ENCODE measurements around the gene ARHGAP24. TPM values are rescaled to one million over a fixed set of nuclear protein-coding genes. Genes with fewer than 3 reads are reported as not detected.
"Not testable (repeated sequence)": the region's sequence is repeated elsewhere in the genome, so short reads cannot be mapped to it uniquely, and the experiment has no call there.

Gene ARHGAP24
- total RNA-seq, 2 donors from 2014 or later, result 34.0 to 42.0 TPM

DNA sequence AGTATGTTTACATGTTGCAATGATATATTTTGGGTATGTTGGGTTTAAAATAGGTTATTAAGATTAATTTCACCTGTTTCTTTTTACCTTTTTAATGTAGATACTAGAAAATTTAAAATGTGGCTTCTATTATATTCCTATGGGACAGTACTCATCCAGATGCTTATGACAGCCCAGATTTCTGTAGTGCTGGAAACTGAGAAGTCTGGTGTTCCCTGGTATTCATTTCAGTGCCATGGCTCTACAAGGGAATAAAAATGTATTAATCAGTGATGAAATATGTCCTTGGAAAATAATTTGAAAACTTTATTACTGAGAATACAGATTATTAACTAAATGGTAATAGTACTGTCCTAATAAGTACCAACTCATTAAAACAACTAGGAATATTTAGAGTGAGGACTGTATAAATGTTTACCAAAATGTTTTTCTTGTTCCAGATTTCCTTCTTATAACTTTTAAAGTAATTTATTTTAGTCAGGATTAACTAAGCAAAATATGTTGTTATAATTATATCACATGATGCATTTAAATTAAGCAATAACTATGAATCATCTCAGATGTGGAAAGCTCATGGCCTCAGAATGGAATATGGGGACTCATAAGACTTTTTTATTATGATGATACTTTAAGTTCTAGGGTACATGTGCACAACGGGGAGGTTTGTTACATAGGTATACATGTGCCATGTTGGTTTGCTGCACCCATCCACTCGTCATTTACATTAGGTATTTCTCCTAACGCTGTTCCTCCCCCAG lies 25.3 kb downstream of the ARHGAP24 start:
- H3K9me3 ChIP-seq, result no peaks in the 10 kb centered on the region
- TF ChIP-seq, protein P1, sequence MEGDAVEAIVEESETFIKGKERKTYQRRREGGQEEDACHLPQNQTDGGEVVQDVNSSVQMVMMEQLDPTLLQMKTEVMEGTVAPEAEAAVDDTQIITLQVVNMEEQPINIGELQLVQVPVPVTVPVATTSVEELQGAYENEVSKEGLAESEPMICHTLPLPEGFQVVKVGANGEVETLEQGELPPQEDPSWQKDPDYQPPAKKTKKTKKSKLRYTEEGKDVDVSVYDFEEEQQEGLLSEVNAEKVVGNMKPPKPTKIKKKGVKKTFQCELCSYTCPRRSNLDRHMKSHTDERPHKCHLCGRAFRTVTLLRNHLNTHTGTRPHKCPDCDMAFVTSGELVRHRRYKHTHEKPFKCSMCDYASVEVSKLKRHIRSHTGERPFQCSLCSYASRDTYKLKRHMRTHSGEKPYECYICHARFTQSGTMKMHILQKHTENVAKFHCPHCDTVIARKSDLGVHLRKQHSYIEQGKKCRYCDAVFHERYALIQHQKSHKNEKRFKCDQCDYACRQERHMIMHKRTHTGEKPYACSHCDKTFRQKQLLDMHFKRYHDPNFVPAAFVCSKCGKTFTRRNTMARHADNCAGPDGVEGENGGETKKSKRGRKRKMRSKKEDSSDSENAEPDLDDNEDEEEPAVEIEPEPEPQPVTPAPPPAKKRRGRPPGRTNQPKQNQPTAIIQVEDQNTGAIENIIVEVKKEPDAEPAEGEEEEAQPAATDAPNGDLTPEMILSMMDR (IDR thresholded peaks at IDR 0.05), result no peak
- H3K4me1 ChIP-seq, result peaks cover 0 to 33% of the 10 kb centered on the region in 2 donors
- no peaks in the 10 kb centered on the region for H3K27me3 ChIP-seq
- H3K36me3 ChIP-seq, result no peaks in the 10 kb centered on the region
- DNase-seq (ENCODE audit: low spot score), result no peak
- no peak overlapping the region for H3K4me3 ChIP-seq
- no peak overlapping the region for H3K27ac ChIP-seq

DNA sequence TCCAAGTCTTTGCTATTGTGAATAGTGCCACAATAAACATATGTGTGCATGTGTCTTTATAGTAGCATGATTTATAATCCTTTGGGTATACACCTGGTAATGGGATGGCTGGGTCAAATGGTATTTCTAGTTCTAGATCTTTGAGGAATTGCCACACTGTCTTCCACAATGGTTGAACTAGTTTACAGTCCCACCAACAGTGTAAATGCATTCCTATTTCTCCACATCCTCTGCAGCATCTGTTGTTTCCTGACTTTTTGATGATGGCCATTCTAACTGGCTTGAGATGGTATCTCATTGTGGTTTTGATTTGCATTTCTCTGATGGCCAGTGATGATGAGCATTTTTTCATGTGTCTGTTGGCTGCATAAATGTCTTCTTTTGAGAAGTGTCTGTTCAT lies 26.2 kb downstream of the ARHGAP24 start:
- not testable (repeated sequence) for H3K4me3 ChIP-seq; DNase-seq (ENCODE audit: low spot score); H3K27ac ChIP-seq; H3K27me3 ChIP-seq; H3K9me3 ChIP-seq; H3K36me3 ChIP-seq
- peaks cover 0 to 33% of the 10 kb centered on the region in 2 donors for H3K4me1 ChIP-seq

DNA sequence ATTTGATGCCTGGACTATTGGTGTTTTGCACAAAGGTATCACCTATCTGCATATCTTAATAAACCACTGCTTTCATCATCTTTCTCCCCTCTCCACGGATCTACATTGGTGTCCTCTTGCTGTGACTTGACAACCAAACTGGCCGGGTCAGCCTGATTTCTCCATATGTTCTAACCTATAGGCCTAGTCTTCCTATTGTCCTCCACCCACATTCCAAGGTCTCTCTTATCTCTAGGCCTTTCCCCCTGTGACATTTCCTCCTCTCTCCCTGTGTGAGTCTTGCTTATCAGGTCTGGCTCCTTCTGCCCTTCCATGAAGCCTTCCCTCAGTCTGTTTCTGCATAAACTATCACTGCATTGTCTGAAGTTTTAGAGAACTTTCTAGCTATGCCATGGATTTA lies 33.7 kb downstream of the ARHGAP24 start:
- Histone ChIP-seq H3K9me3 (no peaks in the 10 kb centered on the region), H3K27me3 (no peaks in the 10 kb centered on the region), H3K4me1 (peaks cover 0 to 27% of the 10 kb centered on the region in 2 donors), H3K4me3 (no peak overlapping the region), H3K27ac (peak overlapping the region in 1 of 2 donors; percentile 7), H3K36me3 (no peaks in the 10 kb centered on the region)
- TF ChIP-seq, protein P1 (IDR thresholded peaks at IDR 0.05), result no peak
- DNase-seq (ENCODE audit: low spot score), result no peak

DNA sequence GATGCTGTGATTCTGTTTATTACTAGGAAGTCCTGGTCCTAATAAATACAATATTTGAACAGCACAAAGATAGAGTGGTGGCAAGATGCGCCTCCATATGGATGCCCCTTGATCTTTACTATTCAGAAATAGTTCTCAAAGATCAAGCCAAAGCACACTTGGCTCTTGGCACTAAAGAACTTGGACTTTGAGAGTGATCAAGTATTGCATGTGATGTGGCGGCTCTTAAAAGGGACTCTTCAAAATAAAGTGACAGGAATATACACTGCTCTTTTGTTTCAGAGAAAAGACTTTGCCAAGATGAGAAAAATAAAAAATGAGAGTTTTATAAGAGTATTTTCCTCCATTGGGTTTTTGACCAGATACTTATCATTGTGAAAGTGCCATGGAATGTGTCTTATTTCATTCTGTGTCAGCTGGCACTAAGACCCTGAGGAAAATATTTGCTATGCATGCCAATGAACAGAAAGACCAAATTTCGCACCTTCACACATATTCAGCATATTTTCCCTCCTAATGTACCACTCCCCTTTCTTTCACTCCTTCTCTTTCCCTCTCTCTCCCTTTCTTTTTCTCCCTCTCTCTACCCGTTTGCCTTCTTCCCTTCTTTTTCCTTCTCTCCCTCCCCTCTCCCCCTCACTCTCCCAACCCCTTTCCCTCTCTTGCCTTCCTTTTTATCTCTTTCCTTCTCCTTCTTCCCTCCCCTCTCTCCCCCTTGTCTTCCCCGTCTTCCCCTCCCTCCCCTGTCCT lies 35.1 kb downstream of the ARHGAP24 start:
- H3K4me1 ChIP-seq, result peaks cover 0 to 38% of the 10 kb centered on the region in 2 donors
- H3K9me3 ChIP-seq, result no peaks in the 10 kb centered on the region
- no peak overlapping the region for H3K4me3 ChIP-seq
- TF ChIP-seq, protein P1 (IDR thresholded peaks at IDR 0.05), result no peak
- DNase-seq (ENCODE audit: low spot score), result no peak
- H3K27me3 ChIP-seq, result no peaks in the 10 kb centered on the region
- peak overlapping the region; percentile 7 to 62 for H3K27ac ChIP-seq
- H3K36me3 ChIP-seq, result no peaks in the 10 kb centered on the region

DNA sequence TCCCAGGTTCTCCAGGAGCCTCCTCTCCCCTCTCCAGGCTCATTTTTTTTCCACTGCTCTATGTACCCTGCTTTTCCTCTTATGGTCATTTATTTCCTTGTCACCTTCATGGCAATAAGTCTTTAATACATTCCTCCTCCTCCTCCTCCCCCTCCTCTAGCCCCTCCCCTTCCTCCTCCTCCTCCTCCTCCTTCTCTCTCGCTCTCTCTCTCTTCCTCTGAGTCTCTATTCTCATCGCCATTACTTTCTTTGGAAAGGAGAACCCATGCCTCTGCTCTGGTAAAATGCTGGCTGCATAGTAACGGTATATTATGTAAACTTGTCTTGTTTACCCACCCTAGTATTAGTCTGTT lies 35.7 kb downstream of the ARHGAP24 start:
- H3K4me1 ChIP-seq, result peaks cover 0 to 43% of the 10 kb centered on the region in 2 donors
- DNase-seq (ENCODE audit: low spot score), result no peak
- H3K4me3 ChIP-seq, result no peak overlapping the region
- peak overlapping the region in 1 of 2 donors; percentile 62 for H3K27ac ChIP-seq
- TF ChIP-seq, protein P1 (IDR thresholded peaks at IDR 0.05), result no peak
- H3K36me3 ChIP-seq, result no peaks in the 10 kb centered on the region
- H3K27me3 ChIP-seq, result no peaks in the 10 kb centered on the region
- no peaks in the 10 kb centered on the region for H3K9me3 ChIP-seq

DNA sequence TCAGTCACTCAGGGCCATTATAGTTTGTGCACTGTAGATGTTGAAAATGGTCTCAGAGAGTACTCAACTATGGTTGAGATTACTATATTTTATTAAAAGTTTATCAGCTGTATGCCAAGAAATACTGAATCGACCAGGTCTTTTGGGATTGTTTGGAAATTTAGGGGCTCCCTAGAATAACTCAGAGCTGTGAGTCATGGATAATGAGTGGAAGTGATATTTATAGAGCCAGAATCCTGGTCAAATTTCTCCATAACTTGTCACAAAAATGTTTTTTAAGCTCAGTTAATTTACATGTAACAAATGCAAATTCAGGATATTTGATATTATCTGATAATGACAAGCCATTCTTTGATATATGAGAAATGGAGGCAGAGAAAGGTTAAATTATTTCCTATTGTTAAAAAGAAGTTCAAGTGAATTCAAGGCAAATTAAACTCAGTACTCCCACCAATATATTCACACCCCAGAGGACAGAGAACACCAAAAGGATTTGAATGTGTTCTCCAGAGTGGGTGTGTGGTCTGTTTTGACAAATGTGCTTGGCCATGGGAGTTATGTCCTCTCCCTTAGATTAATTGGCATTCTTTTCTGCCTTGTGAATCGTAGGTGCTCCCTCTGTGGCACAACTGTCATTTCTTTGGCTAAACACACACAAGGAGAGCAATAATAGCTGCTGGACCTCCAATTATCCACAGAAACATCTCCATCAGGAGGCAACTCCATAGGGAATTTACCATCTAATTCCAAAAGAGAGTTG lies 37.7 kb downstream of the ARHGAP24 start:
- Histone ChIP-seq H3K4me1 (peaks cover 0 to 45% of the 10 kb centered on the region in 2 donors), H3K27ac (no peak overlapping the region), H3K36me3 (no peaks in the 10 kb centered on the region), H3K4me3 (no peak overlapping the region), H3K27me3 (no peaks in the 10 kb centered on the region), H3K9me3 (no peaks in the 10 kb centered on the region)
- DNase-seq (ENCODE audit: low spot score), result no peak
- TF ChIP-seq, protein P1 (IDR thresholded peaks at IDR 0.05), result no peak

Measured in right atrium auricular region (tissue), 2 donors.